WTC11 (cell line): ENCODE data around the gene ZNF582. TPM values are rescaled to one million over a fixed set of nuclear protein-coding genes. Genes with fewer than 3 reads are reported as not detected.
A peak's percentile ranks its signal among the peaks of the same experiment; 100 is the strongest.

Experiments used
- ATAC-seq: fragments of 200-7000 bp; cut with Tn5 transposase; 2 replicates; pipeline ENCODE4 v1.10.0; 2021; ENCODE audit warnings: mild to moderate bottlenecking, moderate library complexity
- CTCF ChIA-PET: fragments of 300-600 bp; sonication (Branson Sonifier 250); formaldehyde crosslinking; loops from one replicate; lab custom pipeline; 2021; ENCODE audit warnings: antibody characterized with exemption; lab: Charles Lee
- POLR2A ChIA-PET: fragments of 350-600 bp; sonication (Branson Sonifier 250); formaldehyde crosslinking; loops from one replicate; lab custom pipeline; 2021; ENCODE audit warnings: antibody characterized with exemption; lab: Charles Lee
- DNase-seq: peaks from one replicate; pipeline ENCODE4 v3.0.0; 2021; ENCODE audit warnings: low spot score
- H3K27ac Mint-ChIP-seq: 2 replicates; pipeline ENCODE4 v1.8.0; 2021; ENCODE audit warnings: mixed read lengths
- H3K27me3 Mint-ChIP-seq: 2 replicates; pipeline ENCODE4 v1.8.0; 2021; ENCODE audit warnings: low read depth, mild to moderate bottlenecking, moderate library complexity, mixed read lengths
- H3K36me3 Mint-ChIP-seq: 2 replicates; pipeline ENCODE4 v1.8.0; 2021; ENCODE audit warnings: mixed read lengths
- H3K4me1 Mint-ChIP-seq: 2 replicates; pipeline ENCODE4 v1.8.0; 2022; ENCODE audit warnings: mixed read lengths
- H3K4me3 Mint-ChIP-seq: 2 replicates; pipeline ENCODE4 v1.8.0; 2021; ENCODE audit warnings: mild to moderate bottlenecking, moderate library complexity, mixed read lengths
- H3K9me3 Mint-ChIP-seq: 2 replicates; pipeline ENCODE4 v1.8.0; 2021; ENCODE audit warnings: mixed read lengths
- ATF2 ChIP-seq: sonication (generic); formaldehyde crosslinking; IDR thresholded peaks from 2 replicates; pipeline ENCODE4 v1.8.1; 2022; ENCODE audit warnings: low read depth, missing genetic modification reagents, borderline replicate concordance
- CREM ChIP-seq: sonication (generic); formaldehyde crosslinking; IDR thresholded peaks from 2 replicates; pipeline ENCODE4 v1.8.1; 2022; ENCODE audit warnings: mild to moderate bottlenecking, missing genetic modification reagents, moderate library complexity
- ELF4 ChIP-seq: sonication (generic); formaldehyde crosslinking; IDR thresholded peaks from 2 replicates; pipeline ENCODE4 v1.8.1; 2022; ENCODE audit warnings: low read depth, mild to moderate bottlenecking, moderate library complexity, missing genetic modification reagents
- FOXP4 ChIP-seq: sonication (generic); formaldehyde crosslinking; IDR thresholded peaks from 2 replicates; pipeline ENCODE4 v1.8.0; 2022; ENCODE audit warnings: mild to moderate bottlenecking, missing genetic modification reagents
- GABPB1 ChIP-seq: sonication (generic); formaldehyde crosslinking; IDR thresholded peaks from 2 replicates; pipeline ENCODE4 v1.8.1; 2023; ENCODE audit warnings: mild to moderate bottlenecking, missing genetic modification reagents
- MXD4 ChIP-seq: fragments of 250-450 bp; sonication (Bioruptor Pico); IDR thresholded peaks from 2 replicates; pipeline ENCODE4 v1.8.0; 2021; ENCODE audit warnings: mild to moderate bottlenecking, moderate library complexity, borderline replicate concordance
- MYBL2 ChIP-seq: sonication (generic); formaldehyde crosslinking; IDR thresholded peaks from 2 replicates; pipeline ENCODE4 v1.8.1; 2023; ENCODE audit warnings: mild to moderate bottlenecking, moderate library complexity, missing genetic modification reagents
- SOX15 ChIP-seq: fragments of 250-450 bp; sonication (Bioruptor Pico); IDR thresholded peaks from 2 replicates; pipeline ENCODE4 v1.9.0; 2021; ENCODE audit warnings: mild to moderate bottlenecking
- SP1 ChIP-seq: sonication (generic); formaldehyde crosslinking; conservative IDR thresholded peaks from 2 replicates; pipeline ENCODE4 v1.8.1; 2022; ENCODE audit warnings: missing genetic modification reagents
- TEAD4 ChIP-seq: sonication (generic); formaldehyde crosslinking; IDR thresholded peaks from 2 replicates; pipeline ENCODE4 v1.8.0; 2022; ENCODE audit warnings: mild to moderate bottlenecking, missing genetic modification reagents
- USF2 ChIP-seq: sonication (generic); formaldehyde crosslinking; IDR thresholded peaks from 2 replicates; pipeline ENCODE4 v1.8.1; 2023; ENCODE audit warnings: mild to moderate bottlenecking, missing genetic modification reagents, moderate library complexity
- ZNF121 ChIP-seq: sonication (generic); formaldehyde crosslinking; IDR thresholded peaks from 2 replicates; pipeline ENCODE4 v1.8.0; 2023; ENCODE audit warnings: missing genetic modification reagents
- ZNF281 ChIP-seq: sonication (generic); formaldehyde crosslinking; IDR thresholded peaks from 2 replicates; pipeline ENCODE4 v1.8.0; 2023; ENCODE audit warnings: mild to moderate bottlenecking, missing genetic modification reagents
- ZNF425 ChIP-seq: fragments of 250-450 bp; sonication (Bioruptor Pico); conservative IDR thresholded peaks from 2 replicates; pipeline ENCODE4 v1.9.0; 2021; ENCODE audit warnings: mild to moderate bottlenecking
- total RNA-seq: library from RNA; stranded (reverse); gene quantifications from 3 replicates; pipeline ENCODE4 v1.2.3, GENCODE V29; 2021

ZNF582 gene
- total RNA-seq, 1 experiment from 2014 or later = 3.5 TPM

DNA sequence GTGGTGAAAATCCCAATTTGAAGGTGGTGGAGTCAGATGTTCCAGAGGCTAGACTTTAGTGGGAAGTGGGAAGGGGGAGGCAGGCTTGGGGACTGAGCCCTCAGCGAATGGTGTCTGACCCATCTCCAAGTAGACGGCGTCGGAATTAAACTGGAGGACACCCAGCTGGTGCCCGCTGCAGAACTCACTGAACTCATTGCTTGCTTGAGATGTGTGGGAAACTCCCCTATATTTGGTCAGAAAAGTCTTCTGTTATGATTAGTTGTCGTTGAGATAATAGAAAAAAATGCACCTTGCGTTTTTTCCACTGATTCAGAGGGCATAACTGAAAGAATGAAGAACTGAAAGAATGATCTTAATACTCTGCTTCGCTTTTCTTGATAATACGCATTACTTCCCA is 9.9 kb upstream of the ZNF582 start:
- H3K4me3 Mint-ChIP-seq = peak overlapping the region; percentile 90
- DNase-seq (no peak), ATAC-seq (no peak)
- H3K27ac Mint-ChIP-seq = no peak overlapping the region
- POLR2A ChIA-PET = no interaction called here
- TF ChIP-seq MYBL2 (CRISPR knock-in tag) = no peak
- no peak for TF ChIP-seq SP1 (CRISPR knock-in tag)
- TF ChIP-seq ZNF121 (CRISPR knock-in tag) = no peak
- no peak for TF ChIP-seq SOX15 (CRISPR knock-in tag)
- no peak for TF ChIP-seq CREM
- no peak for TF ChIP-seq ZNF425
- TF ChIP-seq FOXP4 = no peak
- TF ChIP-seq GABPB1 (CRISPR knock-in tag) = no peak
- TF ChIP-seq TEAD4 (CRISPR knock-in tag) = no peak
- no peak for TF ChIP-seq ELF4 (CRISPR knock-in tag)
- peaks cover 54% of the 10 kb centered on the region for H3K36me3 Mint-ChIP-seq
- H3K9me3 Mint-ChIP-seq = peaks cover 61% of the 10 kb centered on the region
- no peaks in the 10 kb centered on the region for H3K27me3 Mint-ChIP-seq
- CTCF ChIA-PET = interaction anchor here (0.9 to 1.1 kb wide), 3 partner anchors 70 to 337 kb away, joined by 3 read pairs; no protein-coding TSS in a partner anchor
- peaks cover 25% of the 10 kb centered on the region for H3K4me1 Mint-ChIP-seq

- Mint-ChIP-seq H3K9me3 (peaks cover 63% of the 10 kb centered on the region), H3K4me1 (peaks cover 25% of the 10 kb centered on the region), H3K27me3 (no peaks in the 10 kb centered on the region), H3K4me3 (no peak overlapping the region), H3K27ac (no peak overlapping the region), H3K36me3 (peaks cover 62% of the 10 kb centered on the region)
- POLR2A ChIA-PET = no interaction called here
- CTCF ChIA-PET = interaction anchor here (1.1 kb wide), 1 partner anchor 91 kb away, joined by 4 read pairs; no protein-coding TSS in a partner anchor
- TF ChIP-seq ZNF281 (CRISPR knock-in tag) = no peak
- no peak for TF ChIP-seq ATF2 (CRISPR knock-in tag)
- TF ChIP-seq MXD4 (CRISPR knock-in tag) = no peak
- no peak for TF ChIP-seq USF2
- DNase-seq = no peak
- ATAC-seq = no peak
Observed at GRCh38 chr19:56400485-56400884, 7.2 kb upstream of the ZNF582 start.
